ENCODE data around the gene RFTN1. TPM values are rescaled to one million over a fixed set of nuclear protein-coding genes. Genes with fewer than 3 reads are reported as not detected.

The RFTN1 gene
- total and polyA plus RNA-seq, 2 donors (not counting 1 experiment from before 2014, with no cell fraction given), result 32.4 to 156 TPM

DNA sequence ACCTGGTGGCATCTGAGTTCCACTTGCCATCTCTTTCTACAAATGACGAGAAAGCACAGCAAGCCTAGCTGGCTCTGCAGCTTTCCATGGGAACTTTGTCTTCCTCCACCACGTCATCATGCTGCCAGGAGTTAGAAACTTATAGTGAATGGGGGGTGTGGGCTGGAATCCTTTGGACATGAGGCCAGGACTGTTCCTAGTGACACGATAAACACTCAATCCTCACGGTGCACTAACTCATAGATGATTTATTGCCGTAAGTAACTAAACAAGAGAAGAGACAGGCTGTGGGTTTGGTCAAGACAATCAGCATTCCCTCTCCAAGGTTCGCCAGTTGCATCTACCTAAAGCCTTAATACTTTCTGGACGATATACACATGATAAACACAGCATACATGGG is 197.9 kb downstream of the RFTN1 start:
- no peak overlapping the region for H3K9ac ChIP-seq (ENCODE audit: low read length)
- peaks cover 14 to 18% of the 10 kb centered on the region in 2 donors for H3K4me1 ChIP-seq (ENCODE audit: control insufficient read depth in 2 of 2, insufficient read depth in 2 of 2, low read length in 2 of 2)
- Mint-ChIP-seq H3K27ac (no peak overlapping the region), H3K27me3 (no peaks in the 10 kb centered on the region), H3K9me3 (ENCODE audit: insufficient read depth) (no peaks in the 10 kb centered on the region), H3K4me1 (peaks cover 15% of the 10 kb centered on the region), H3K4me3 (no peak overlapping the region)
- POLR2A ChIA-PET, result no interaction called here
- no peaks in the 10 kb centered on the region for H3K27me3 ChIP-seq (replicated peaks in 1 of 4; ENCODE audit: control extremely low read depth in 1 of 4, control insufficient read depth in 3 of 4, insufficient read depth in 4 of 4, low read length in 3 of 4)
- CTCF ChIA-PET, result interaction anchor here (5.4 kb wide), 1 partner anchor 26 kb away, joined by 26 read pairs; no protein-coding TSS in a partner anchor
- peaks cover 7% of the 10 kb centered on the region for H3K79me2 ChIP-seq (ENCODE audit: control insufficient read depth, insufficient read depth, low read length)
- H3K4me2 ChIP-seq (replicated peaks; ENCODE audit: low read depth, low read length, poor library complexity, severe bottlenecking), result no peak overlapping the region
- no peak overlapping the region for H2AFZ ChIP-seq (ENCODE audit: insufficient read depth, low read depth, low read length, poor library complexity, severe bottlenecking)
- 94% methylated on average over 3 of the region's 7 CpGs for WGBS (ENCODE audit: insufficient coverage)
- TF ChIP-seq, protein P1, sequence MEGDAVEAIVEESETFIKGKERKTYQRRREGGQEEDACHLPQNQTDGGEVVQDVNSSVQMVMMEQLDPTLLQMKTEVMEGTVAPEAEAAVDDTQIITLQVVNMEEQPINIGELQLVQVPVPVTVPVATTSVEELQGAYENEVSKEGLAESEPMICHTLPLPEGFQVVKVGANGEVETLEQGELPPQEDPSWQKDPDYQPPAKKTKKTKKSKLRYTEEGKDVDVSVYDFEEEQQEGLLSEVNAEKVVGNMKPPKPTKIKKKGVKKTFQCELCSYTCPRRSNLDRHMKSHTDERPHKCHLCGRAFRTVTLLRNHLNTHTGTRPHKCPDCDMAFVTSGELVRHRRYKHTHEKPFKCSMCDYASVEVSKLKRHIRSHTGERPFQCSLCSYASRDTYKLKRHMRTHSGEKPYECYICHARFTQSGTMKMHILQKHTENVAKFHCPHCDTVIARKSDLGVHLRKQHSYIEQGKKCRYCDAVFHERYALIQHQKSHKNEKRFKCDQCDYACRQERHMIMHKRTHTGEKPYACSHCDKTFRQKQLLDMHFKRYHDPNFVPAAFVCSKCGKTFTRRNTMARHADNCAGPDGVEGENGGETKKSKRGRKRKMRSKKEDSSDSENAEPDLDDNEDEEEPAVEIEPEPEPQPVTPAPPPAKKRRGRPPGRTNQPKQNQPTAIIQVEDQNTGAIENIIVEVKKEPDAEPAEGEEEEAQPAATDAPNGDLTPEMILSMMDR (IDR thresholded peaks at IDR 0.05), result no peak
- TF ChIP-seq EZH2 (IDR thresholded peaks at IDR 0.05; ENCODE audit: borderline replicate concordance, insufficient read depth, low read depth, low read length, poor library complexity, severe bottlenecking), result no peak
- H3K9me3 ChIP-seq (ENCODE audit: control extremely low read depth in 1 of 3, control insufficient read depth in 2 of 3, insufficient read depth in 1 of 3, low read length in 2 of 3), result no peaks in the 10 kb centered on the region
- H4K20me1 ChIP-seq (ENCODE audit: control insufficient read depth, insufficient read depth, low read length, poor library complexity, severe bottlenecking), result no peaks in the 10 kb centered on the region
- H3K36me3 ChIP-seq (replicated peaks in 1 of 2; ENCODE audit: control extremely low read depth in 1 of 2, control insufficient read depth in 1 of 2, extremely low read depth in 1 of 2, insufficient read depth in 2 of 2, low read length in 1 of 2), result peaks cover 2 to 54% of the 10 kb centered on the region in 2 experiments
- DNase-seq (no peak), ATAC-seq (ENCODE audit: low read depth) (no peak)
- no peak overlapping the region for H3K27ac ChIP-seq (ENCODE audit: low read length in 2 of 2)
- intact Hi-C loops (cut with micrococcal nuclease), result no loop called here
- no peak overlapping the region for H3K4me3 ChIP-seq (ENCODE audit: control extremely low read depth in 1 of 5, extremely low read depth in 1 of 5, insufficient read depth in 1 of 5, low read depth in 2 of 5, low read length in 4 of 5)

DNA sequence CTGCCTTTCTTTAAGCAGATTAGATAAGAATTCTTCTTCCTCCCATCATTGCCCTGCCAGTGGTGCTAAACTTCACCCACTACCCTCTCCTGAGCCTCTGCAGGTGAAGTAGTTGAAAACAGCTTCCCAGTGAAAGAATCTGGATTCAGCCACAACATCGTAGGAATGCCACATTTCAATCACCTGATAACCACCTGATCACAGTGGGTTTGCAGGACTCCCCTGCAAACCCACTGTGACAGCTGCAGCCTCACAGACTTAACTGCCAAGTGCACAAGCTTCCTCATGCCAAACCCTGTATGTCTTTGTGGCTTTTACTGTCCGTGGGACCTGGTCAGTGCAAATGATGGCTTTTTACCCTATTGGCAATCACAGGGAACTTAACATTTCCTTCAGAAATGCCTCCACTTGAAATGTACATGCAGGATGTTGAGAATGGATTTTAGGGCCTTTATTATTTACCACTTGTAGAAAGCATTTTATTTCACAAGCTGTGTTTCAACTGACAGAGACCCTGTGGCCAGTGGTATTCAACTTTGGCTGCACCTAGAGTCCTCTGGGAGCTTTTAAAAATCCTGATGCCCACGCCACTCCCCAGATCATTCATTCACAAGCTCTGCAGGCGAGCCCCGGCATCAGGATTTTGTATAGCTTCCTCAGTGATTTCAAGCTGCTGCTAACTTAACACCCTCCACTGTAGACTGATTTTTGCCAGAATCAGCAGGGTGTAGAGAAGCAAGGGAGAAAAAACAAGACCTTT is 199.4 kb downstream of the RFTN1 start:
- intact Hi-C loops (cut with micrococcal nuclease), result loop anchor here (5.0 kb wide), 1 partner anchor 58 kb away; no protein-coding TSS in a partner anchor
- H3K27ac Mint-ChIP-seq, result no peak overlapping the region
- Histone ChIP-seq H2AFZ (ENCODE audit: insufficient read depth, low read depth, low read length, poor library complexity, severe bottlenecking) (no peak overlapping the region), H3K36me3 (replicated peaks in 1 of 2; ENCODE audit: control extremely low read depth in 1 of 2, control insufficient read depth in 1 of 2, extremely low read depth in 1 of 2, insufficient read depth in 2 of 2, low read length in 1 of 2) (peaks cover 2 to 40% of the 10 kb centered on the region in 2 experiments), H3K4me3 (ENCODE audit: control extremely low read depth in 1 of 5, extremely low read depth in 1 of 5, insufficient read depth in 1 of 5, low read depth in 2 of 5, low read length in 4 of 5) (no peak overlapping the region), H3K4me2 (replicated peaks; ENCODE audit: low read depth, low read length, poor library complexity, severe bottlenecking) (no peak overlapping the region), H3K27me3 (replicated peaks in 1 of 4; ENCODE audit: control extremely low read depth in 1 of 4, control insufficient read depth in 3 of 4, insufficient read depth in 4 of 4, low read length in 3 of 4) (no peaks in the 10 kb centered on the region), H3K4me1 (ENCODE audit: control insufficient read depth in 2 of 2, insufficient read depth in 2 of 2, low read length in 2 of 2) (peaks cover 14 to 18% of the 10 kb centered on the region in 2 donors), H3K9me3 (ENCODE audit: control extremely low read depth in 1 of 3, control insufficient read depth in 2 of 3, insufficient read depth in 1 of 3, low read length in 2 of 3) (no peaks in the 10 kb centered on the region), H3K27ac (ENCODE audit: low read length in 2 of 2) (peak overlapping the region in 1 of 2 donors; percentile 51), H3K9ac (ENCODE audit: low read length) (no peak overlapping the region), H3K79me2 (ENCODE audit: control insufficient read depth, insufficient read depth, low read length) (peaks cover 7% of the 10 kb centered on the region), H4K20me1 (ENCODE audit: control insufficient read depth, insufficient read depth, low read length, poor library complexity, severe bottlenecking) (no peaks in the 10 kb centered on the region)
- no peaks in the 10 kb centered on the region for H3K9me3 Mint-ChIP-seq (ENCODE audit: insufficient read depth)
- no peak overlapping the region for H3K4me3 Mint-ChIP-seq
- DNase-seq, result no peak
- CTCF ChIA-PET, result interaction anchor here (0.6 to 5.4 kb wide), 2 partner anchors 25 to 236 kb away, joined by 3 to 26 read pairs; no protein-coding TSS in a partner anchor
- no peaks in the 10 kb centered on the region for H3K27me3 Mint-ChIP-seq
- TF ChIP-seq, protein P1 (IDR thresholded peaks at IDR 0.05), result no peak
- TF ChIP-seq EZH2 (IDR thresholded peaks at IDR 0.05; ENCODE audit: borderline replicate concordance, insufficient read depth, low read depth, low read length, poor library complexity, severe bottlenecking), result no peak
- H3K4me1 Mint-ChIP-seq, result peaks cover 22% of the 10 kb centered on the region
- POLR2A ChIA-PET, result no interaction called here
- ATAC-seq (ENCODE audit: low read depth), result no peak
- WGBS (ENCODE audit: insufficient coverage), result 80% methylated on average over 4 of the region's 5 CpGs
